IMR-90 (cell line): ENCODE data around the gene RMI2. TPM values are rescaled to one million over a fixed set of nuclear protein-coding genes. Genes with fewer than 3 reads are reported as not detected.

Source experiments
- ATAC-seq: fragments of 200-7000 bp; cut with Tn5 transposase; 2 replicates; pipeline ENCODE4 v1.9.1; 2020; ENCODE audit warnings: low read depth, mild to moderate bottlenecking, moderate library complexity
- BruUV-seq: library from RNA; stranded (reverse); fragments of 400-500 nt; replicated peaks from 2 replicates; lab custom pipeline; 2021; lab: Mats Ljungman, UMichigan
- CTCF ChIA-PET: fragments of 300-600 bp; formaldehyde crosslinking; extraction: SDS; loops from one replicate; lab custom pipeline; 2021; ENCODE audit warnings: antibody characterized with exemption; lab: Yijun Ruan, JAX
- POLR2A ChIA-PET: fragments of 300-600 bp; sonication (Branson Sonifier 250); formaldehyde crosslinking; loops from one replicate; lab custom pipeline; 2022; ENCODE audit warnings: antibody characterized with exemption; ENCODE audit not compliant: unreplicated experiment; lab: Charles Lee
- DNase-seq: peaks from one replicate; pipeline ENCODE4 v3.0.0; 2013
- H2AFZ ChIP-seq: replicated peaks from 2 replicates; pipeline ENCODE3; 2013; ENCODE audit warnings: low read length, mild to moderate bottlenecking; ENCODE audit not compliant: poor library complexity
- H2AK5ac ChIP-seq: 2 replicates; pipeline ENCODE4 v1.6.1; 2013; ENCODE audit warnings: low read depth, low read length, inconsistent platforms
- H2AK9ac ChIP-seq: replicated peaks from 2 replicates; pipeline ENCODE3; 2013; ENCODE audit warnings: mild to moderate bottlenecking, low read depth, low read length, moderate library complexity; ENCODE audit not compliant: poor library complexity
- H2BK120ac ChIP-seq: 2 replicates; pipeline ENCODE4 v1.6.1; 2013; ENCODE audit warnings: low read depth, low read length, inconsistent platforms
- H2BK15ac ChIP-seq: 3 replicates; pipeline ENCODE4 v1.6.1; 2013; ENCODE audit warnings: low read depth, low read length, inconsistent platforms
- H2BK20ac ChIP-seq: 2 replicates; pipeline ENCODE4 v1.6.1; 2013; ENCODE audit warnings: low read depth, mild to moderate bottlenecking, inconsistent platforms, low read length, moderate library complexity
- H2BK5ac ChIP-seq: 2 replicates; pipeline ENCODE4 v1.6.1; 2013; ENCODE audit warnings: mild to moderate bottlenecking, low read depth, low read length, inconsistent platforms; ENCODE audit not compliant: poor library complexity, severe bottlenecking
- H3K14ac ChIP-seq: replicated peaks from 2 replicates; pipeline ENCODE4 v1.6.1; 2013; ENCODE audit warnings: low read depth, low read length, inconsistent platforms
- H3K18ac ChIP-seq: 2 replicates; pipeline ENCODE4 v1.6.1; 2013; ENCODE audit warnings: low read depth, low read length, control low read depth
- H3K23ac ChIP-seq: 2 replicates; pipeline ENCODE4 v1.6.1; 2013; ENCODE audit warnings: low read depth, low read length, inconsistent platforms
- H3K27ac ChIP-seq: 2 replicates; pipeline ENCODE4 v1.5.1; 2013; ENCODE audit warnings: mild to moderate bottlenecking, control low read depth, low read length; ENCODE audit not compliant: insufficient read depth
- H3K27me3 ChIP-seq: 2 replicates; pipeline ENCODE4 v1.6.1; 2013; ENCODE audit warnings: low read length; ENCODE audit not compliant: control insufficient read depth, insufficient read depth
- H3K36me3 ChIP-seq: 2 replicates; pipeline ENCODE4 v1.6.1; 2013; ENCODE audit warnings: low read length, mixed read lengths; ENCODE audit not compliant: control insufficient read depth, insufficient read depth
- H3K4ac ChIP-seq: 2 replicates; pipeline ENCODE4 v1.6.1; 2013; ENCODE audit warnings: low read depth, low read length, inconsistent platforms
- H3K4me1 ChIP-seq: 2 replicates; pipeline ENCODE4 v1.6.1; 2013; ENCODE audit warnings: low read length, mixed read lengths; ENCODE audit not compliant: control insufficient read depth, insufficient read depth
- H3K4me2 ChIP-seq: 2 replicates; pipeline ENCODE4 v1.6.1; 2013; ENCODE audit warnings: low read depth, mild to moderate bottlenecking, control low read depth, low read length, moderate library complexity
- H3K4me3 ChIP-seq: 2 replicates; pipeline ENCODE4 v1.5.1; 2013; ENCODE audit warnings: low read depth, mild to moderate bottlenecking, control low read depth, low read length, moderate library complexity; ENCODE audit not compliant: insufficient read depth
- H3K56ac ChIP-seq: 2 replicates; pipeline ENCODE4 v1.6.1; 2013; ENCODE audit warnings: low read length, inconsistent platforms; ENCODE audit not compliant: insufficient read depth; ENCODE audit errors: extremely low read depth
- H3K79me1 ChIP-seq, 2 experiments: 2 replicates each; pipeline ENCODE4 v1.6.1; 2013; ENCODE audit warnings: low read length in 2 of 2, inconsistent platforms in 1 of 2, low read depth in 1 of 2
- H3K9ac ChIP-seq: 2 replicates; pipeline ENCODE4 v1.6.1; 2013; ENCODE audit warnings: low read depth, low read length, control low read depth
- H3K9me1 ChIP-seq: 2 replicates; pipeline ENCODE4 v1.6.1; 2013; ENCODE audit warnings: low read length, inconsistent platforms; ENCODE audit not compliant: insufficient read depth
- H3K9me3 ChIP-seq: 2 replicates; pipeline ENCODE4 v1.6.1; 2013; ENCODE audit warnings: low read length; ENCODE audit not compliant: control insufficient read depth, insufficient read depth
- H4K20me1 ChIP-seq: 2 replicates; pipeline ENCODE4 v1.6.1; 2013; ENCODE audit warnings: low read length, inconsistent platforms; ENCODE audit not compliant: insufficient read depth
- H4K5ac ChIP-seq: 2 replicates; pipeline ENCODE4 v1.6.1; 2013; ENCODE audit warnings: mild to moderate bottlenecking, low read depth, low read length, control low read depth
- H4K8ac ChIP-seq, 2 experiments: 2 replicates each; pipeline ENCODE4 v1.6.1; 2013; ENCODE audit warnings: low read depth in 2 of 2, low read length in 2 of 2, control low read depth in 1 of 2, inconsistent platforms in 1 of 2
- H4K91ac ChIP-seq: 2 replicates; pipeline ENCODE4 v1.6.1; 2013; ENCODE audit warnings: low read depth, low read length, inconsistent platforms; ENCODE audit not compliant: insufficient read depth
- BHLHE40 ChIP-seq: fragments of 150-350 bp; IDR thresholded peaks from 2 replicates; pipeline ENCODE4 v1.6.1; 2016; ENCODE audit warnings: mild to moderate bottlenecking, low read depth, low read length
- CEBPB ChIP-seq: IDR thresholded peaks from 2 replicates; pipeline ENCODE4 v1.6.1; 2012; ENCODE audit warnings: low read depth, low read length, improper control_type of control experiment
- CHD1 ChIP-seq: IDR thresholded peaks from 2 replicates; pipeline ENCODE4 v1.6.1; 2012; ENCODE audit warnings: low read depth, low read length, improper control_type of control experiment
- ELK1 ChIP-seq: fragments of 150-350 bp; IDR thresholded peaks from 2 replicates; pipeline ENCODE4 v1.6.1; 2016; ENCODE audit warnings: low read depth, mild to moderate bottlenecking, low read length, moderate library complexity, borderline replicate concordance
- FOS ChIP-seq: fragments of 150-350 bp; IDR thresholded peaks from 2 replicates; pipeline ENCODE4 v1.6.1; 2016; ENCODE audit warnings: low read depth, low read length
- MAFK ChIP-seq: IDR thresholded peaks from 2 replicates; pipeline ENCODE4 v1.6.1; 2012; ENCODE audit warnings: low read depth, low read length, improper control_type of control experiment
- MAZ ChIP-seq: IDR thresholded peaks from 2 replicates; pipeline ENCODE4 v1.6.1; 2012; ENCODE audit warnings: low read depth, mild to moderate bottlenecking, low read length, improper control_type of control experiment, moderate library complexity, borderline replicate concordance
- MXI1 ChIP-seq: IDR thresholded peaks from 2 replicates; pipeline ENCODE4 v1.6.1; 2012; ENCODE audit warnings: low read depth, mild to moderate bottlenecking, low read length, moderate library complexity, borderline replicate concordance
- NFE2L2 ChIP-seq: fragments of 150-350 bp; IDR thresholded peaks from 2 replicates; pipeline ENCODE4 v1.6.1; 2016; ENCODE audit warnings: low read depth, mild to moderate bottlenecking, low read length
- POLR2A ChIP-seq: IDR thresholded peaks from 2 replicates; pipeline ENCODE4 v1.6.1; 2012; ENCODE audit warnings: mild to moderate bottlenecking, low read depth, low read length
- RAD21 ChIP-seq: IDR thresholded peaks from 2 replicates; pipeline ENCODE4 v1.6.1; 2012; ENCODE audit warnings: low read length, improper control_type of control experiment
- RCOR1 ChIP-seq: IDR thresholded peaks from 2 replicates; pipeline ENCODE4 v1.6.1; 2012; ENCODE audit warnings: mild to moderate bottlenecking, low read length, improper control_type of control experiment; ENCODE audit not compliant: insufficient replicate concordance
- RFX5 ChIP-seq: IDR thresholded peaks from 2 replicates; pipeline ENCODE4 v1.8.0; 2012; ENCODE audit warnings: low read depth, mild to moderate bottlenecking, low read length, moderate library complexity
- SMC3 ChIP-seq: fragments of 150-350 bp; IDR thresholded peaks from 2 replicates; pipeline ENCODE4 v1.6.1; 2016; ENCODE audit warnings: low read depth, mild to moderate bottlenecking, antibody characterized with exemption, low read length, moderate library complexity
- USF2 ChIP-seq: fragments of 150-350 bp; IDR thresholded peaks from 2 replicates; pipeline ENCODE4 v1.6.1; 2017; ENCODE audit warnings: mild to moderate bottlenecking, antibody characterized with exemption, low read length, low read depth
- WGBS, 2 experiments: methylation state at CpG; one replicate each; pipeline versions ENCODE4 v1.1.5 to v1.1.7; 2013; ENCODE audit warnings: missing lambda C conversion rate in 2 of 2; ENCODE audit not compliant: insufficient read length in 1 of 2; ENCODE audit errors: extremely low coverage in 2 of 2; 5-methylcytosine and 5-hydroxymethylcytosine counted together
- dilution Hi-C: fragments of 300-500 bp; cut with HindIII; formaldehyde crosslinking; loops from one replicate; pipeline ENCODE4 v1.14.3; 2018; ENCODE audit warnings: low sequenced_read_pairs; ENCODE audit not compliant: unreplicated experiment
- in situ Hi-C: fragments of 300-500 bp; cut with MboI; formaldehyde crosslinking; loops from 3 replicates; pipeline ENCODE4 v1.14.3; 2019; ENCODE audit warnings: low sequenced_read_pairs, inconsistent platforms, mixed read lengths
- intact Hi-C: fragments of 100-400 bp; cut with micrococcal nuclease; formaldehyde crosslinking; loops from 2 replicates; pipeline ENCODE4 v1.10.0; 2022
- polyA plus RNA-seq, 3 experiments: library from polyadenylated mRNA; depleted of rRNA; stranded (reverse); fragments of >200 nt; gene quantifications; 2 replicates each; pipeline ENCODE4 v1.2.3, GENCODE V29; 2012; ENCODE audit warnings: low replicate concordance in 1 of 3
- total RNA-seq: library from RNA; depleted of rRNA; stranded (reverse); fragments of >200 nt; gene quantifications from 2 replicates; pipeline ENCODE4 v1.2.3, GENCODE V29; 2012

The RMI2 gene
- total and polyA plus RNA-seq, 2 of the 4 experiments (the other 2 are of a cell fraction), result 3.2 to 5.6 TPM

- TF ChIP-seq MAZ (no peak), MAFK (no peak)
These were observed 50.0 kb downstream of the RMI2 start (continued) for GRCh38 chr16:11395008-11395948.

- H3K23ac ChIP-seq, result no peak overlapping the region
- no peak overlapping the region; a peak in 1 of 4 replicates for H4K8ac ChIP-seq
- H2AK5ac ChIP-seq, result no peak overlapping the region
- no peak overlapping the region for H4K5ac ChIP-seq
- no peak overlapping the region for H4K91ac ChIP-seq
- H2BK5ac ChIP-seq, result no peak overlapping the region
- H4K20me1 ChIP-seq, result no peaks in the 10 kb centered on the region
- no peak overlapping the region for H3K9ac ChIP-seq
- dilution Hi-C loops, result no loop called here
- ChIA-PET POLR2A (no interaction called here), CTCF (interaction anchor here (0.5 to 1.6 kb wide), 6 partner anchors 8 to 403 kb away, joined by 3 to 10 read pairs (median 4); no protein-coding TSS in a partner anchor)
- no peak overlapping the region for H2BK15ac ChIP-seq
- H3K9me1 ChIP-seq, result no peaks in the 10 kb centered on the region
- H3K27me3 ChIP-seq, result peaks cover 2% of the 10 kb centered on the region; the same call in 1 of the 2 replicates
- in situ Hi-C loops, result loop anchor here (5.0 kb wide), 1 partner anchor 316 kb away; no protein-coding TSS in a partner anchor
- no peaks in the 10 kb centered on the region for H3K36me3 ChIP-seq
- H3K4ac ChIP-seq, result no peak overlapping the region
- H3K9me3 ChIP-seq, result no peaks in the 10 kb centered on the region
- H2AK9ac ChIP-seq, result no peak overlapping the region
- H3K27ac ChIP-seq, result no peak overlapping the region
- H3K4me1 ChIP-seq, result peaks cover 6% of the 10 kb centered on the region; the same call in 1 of the 2 replicates
- no peak overlapping the region for H2BK20ac ChIP-seq
- H2AFZ ChIP-seq, result peak overlapping the region; percentile 91
- H2BK120ac ChIP-seq, result no peak overlapping the region
- no peak overlapping the region for H3K56ac ChIP-seq
- WGBS, 2 experiments, result no CpG with 5 or more reads among the region's 3 CpGs
- no peak overlapping the region for H3K4me3 ChIP-seq
- BruUV-seq, result no TSS peak
- no peak overlapping the region for H3K18ac ChIP-seq
- intact Hi-C loops, result loop anchor here (1.0 to 10.0 kb wide), 2 partner anchors 318 to 669 kb away; no protein-coding TSS in a partner anchor
- no peak for DNase-seq
- H3K4me2 ChIP-seq, result no peak overlapping the region
- H3K79me1 ChIP-seq, result no peaks in the 10 kb centered on the region
- no peak; the same call in 1 of the 2 replicates for ATAC-seq
- no peak overlapping the region for H3K14ac ChIP-seq
- no peak for TF ChIP-seq BHLHE40
- TF ChIP-seq FOS, result no peak
- no peak for TF ChIP-seq CHD1
- TF ChIP-seq MAFK, result no peak
- TF ChIP-seq MXI1, result no peak
- no peak for TF ChIP-seq RFX5
- TF ChIP-seq RCOR1, result no peak
- TF ChIP-seq RAD21, result no peak
- no peak for TF ChIP-seq USF2
- no peak for TF ChIP-seq ELK1
- no peak for TF ChIP-seq MAZ
- TF ChIP-seq NFE2L2, result no peak
- no peak for TF ChIP-seq SMC3
- TF ChIP-seq POLR2A, result no peak
- TF ChIP-seq CEBPB, result no peak
These were observed 50.6 kb downstream of the RMI2 start for GRCh38 chr16:11395949-11396240.
